ENCODE results near the gene IL2RA.

IL2RA gene

GRCh38 chr10:5991708-5992107 is 70.5 kb downstream of the IL2RA start:
- Histone ChIP-seq H2BK12ac (ENCODE audit: low read length) (no peak overlapping the region), H3K27me3 (ENCODE audit: insufficient read depth, low read length) (no peaks in the 10 kb centered on the region), H2AK5ac (ENCODE audit: low read length) (no peak overlapping the region), H3K18ac (ENCODE audit: low read length) (no peak overlapping the region), H2AFZ (ENCODE audit: insufficient read depth, low read length, poor library complexity) (no peak overlapping the region), H3K79me2 (ENCODE audit: control insufficient read depth, insufficient read depth, low read length, poor library complexity) (no peaks in the 10 kb centered on the region), H3K14ac (ENCODE audit: low read length) (no peak overlapping the region), H4K8ac (ENCODE audit: low read depth, low read length) (no peak overlapping the region), H2BK120ac (ENCODE audit: insufficient read depth, low read length, poor library complexity) (no peak overlapping the region), H3K4ac (ENCODE audit: low read depth, low read length) (no peak overlapping the region), H3K4me2 (ENCODE audit: low read length) (no peak overlapping the region), H2BK5ac (ENCODE audit: low read depth, low read length, poor library complexity) (no peak overlapping the region), H3K23ac (ENCODE audit: low read length) (no peak overlapping the region), H4K91ac (ENCODE audit: low read depth, low read length) (no peak overlapping the region), H3K4me3 (ENCODE audit: low read depth, low read length) (no peak overlapping the region), H4K12ac (ENCODE audit: low read depth, low read length) (no peak overlapping the region), H3K4me1 (ENCODE audit: control insufficient read depth in 1 of 2, insufficient read depth in 2 of 2, low read length in 2 of 2) (no peaks in the 10 kb centered on the region), H3K9ac (ENCODE audit: low read length) (no peak overlapping the region), H3K27ac (ENCODE audit: low read depth, low read length) (no peak overlapping the region), H3K9me3 (ENCODE audit: insufficient read depth, low read depth, low read length) (peaks cover 1% of the 10 kb centered on the region), H3K36me3 (ENCODE audit: control insufficient read depth in 1 of 2, insufficient read depth in 2 of 2, low read length in 2 of 2) (no peaks in the 10 kb centered on the region), H3K79me1 (ENCODE audit: low read length) (no peaks in the 10 kb centered on the region)
- DNase-seq, result no peak

- no peaks in the 10 kb centered on the region for H3K4me1 ChIP-seq (ENCODE audit: control insufficient read depth in 1 of 2, insufficient read depth in 2 of 2, low read length in 2 of 2)
- H3K79me1 ChIP-seq (ENCODE audit: low read length), result no peaks in the 10 kb centered on the region
- no peak overlapping the region for H3K23ac ChIP-seq (ENCODE audit: low read length)
- H4K12ac ChIP-seq (ENCODE audit: low read depth, low read length), result no peak overlapping the region
- no peaks in the 10 kb centered on the region for H3K79me2 ChIP-seq (ENCODE audit: control insufficient read depth, insufficient read depth, low read length, poor library complexity)
- H3K27me3 ChIP-seq (ENCODE audit: insufficient read depth, low read length), result no peaks in the 10 kb centered on the region
- no peak overlapping the region for H2BK120ac ChIP-seq (ENCODE audit: insufficient read depth, low read length, poor library complexity)
- H3K4me3 ChIP-seq (ENCODE audit: low read depth, low read length), result no peak overlapping the region
- no peak overlapping the region for H3K18ac ChIP-seq (ENCODE audit: low read length)
- no peak overlapping the region for H3K9ac ChIP-seq (ENCODE audit: low read length)
- H3K4ac ChIP-seq (ENCODE audit: low read depth, low read length), result no peak overlapping the region
- H4K8ac ChIP-seq (ENCODE audit: low read depth, low read length), result no peak overlapping the region
- H2BK12ac ChIP-seq (ENCODE audit: low read length), result no peak overlapping the region
- H3K14ac ChIP-seq (ENCODE audit: low read length), result no peak overlapping the region
- no peak overlapping the region for H4K91ac ChIP-seq (ENCODE audit: low read depth, low read length)
- H3K36me3 ChIP-seq (ENCODE audit: control insufficient read depth in 1 of 2, insufficient read depth in 2 of 2, low read length in 2 of 2), result no peaks in the 10 kb centered on the region
- no peak overlapping the region for H2AFZ ChIP-seq (ENCODE audit: insufficient read depth, low read length, poor library complexity)
- H2BK5ac ChIP-seq (ENCODE audit: low read depth, low read length, poor library complexity), result no peak overlapping the region
- no CpG with 5 or more reads among the region's 2 CpGs for WGBS (ENCODE audit: extremely low coverage, insufficient coverage, insufficient read length)
- no peak overlapping the region for H3K27ac ChIP-seq (ENCODE audit: low read depth, low read length)
- no peak overlapping the region for H3K4me2 ChIP-seq (ENCODE audit: low read length)
- H2AK5ac ChIP-seq (ENCODE audit: low read length), result no peak overlapping the region
- DNase-seq, result no peak
- peaks cover 1% of the 10 kb centered on the region for H3K9me3 ChIP-seq (ENCODE audit: insufficient read depth, low read depth, low read length)
These were observed 72.4 kb downstream of the IL2RA start for GRCh38 chr10:5989756-5990155.

DNA sequence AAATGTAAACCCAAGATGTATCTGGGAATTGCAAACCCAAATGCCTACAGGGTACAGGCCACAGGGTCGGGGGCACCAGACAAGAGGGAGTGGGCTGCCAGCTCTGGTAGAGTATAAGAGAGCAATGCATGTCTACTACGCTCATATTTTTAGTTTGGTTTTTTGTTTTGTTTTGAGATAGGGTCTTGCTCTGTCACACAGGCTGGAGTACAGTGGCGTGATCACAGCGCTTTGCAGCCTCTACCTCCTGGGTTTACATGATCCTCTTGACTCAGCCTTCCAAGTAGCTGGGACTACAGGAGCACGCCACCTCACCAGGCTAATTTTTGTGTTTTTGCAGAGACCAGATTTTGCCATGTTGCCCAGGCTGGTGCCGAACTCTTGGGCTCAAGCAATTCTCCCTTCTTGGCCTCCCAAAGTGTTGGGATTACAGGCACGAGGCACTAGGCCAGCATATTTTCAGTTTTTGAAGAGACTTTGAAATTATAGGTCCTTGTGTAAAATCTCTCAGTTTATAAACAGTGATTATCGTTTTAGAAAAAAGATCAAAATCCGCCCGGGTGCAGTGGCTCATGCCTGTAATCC is 73.7 kb downstream of the IL2RA start:
- Histone ChIP-seq H3K27me3 (ENCODE audit: insufficient read depth, low read length) (no peaks in the 10 kb centered on the region), H3K4me3 (ENCODE audit: low read depth, low read length) (no peak overlapping the region), H2BK5ac (ENCODE audit: low read depth, low read length, poor library complexity) (no peak overlapping the region), H3K27ac (ENCODE audit: low read depth, low read length) (no peak overlapping the region), H3K18ac (ENCODE audit: low read length) (no peak overlapping the region), H3K14ac (ENCODE audit: low read length) (no peak overlapping the region), H3K23ac (ENCODE audit: low read length) (no peak overlapping the region), H3K9ac (ENCODE audit: low read length) (no peak overlapping the region), H4K8ac (ENCODE audit: low read depth, low read length) (no peak overlapping the region), H3K79me2 (ENCODE audit: control insufficient read depth, insufficient read depth, low read length, poor library complexity) (no peaks in the 10 kb centered on the region), H3K4ac (ENCODE audit: low read depth, low read length) (no peak overlapping the region), H3K79me1 (ENCODE audit: low read length) (no peaks in the 10 kb centered on the region), H3K4me2 (ENCODE audit: low read length) (no peak overlapping the region), H3K4me1 (ENCODE audit: control insufficient read depth in 1 of 2, insufficient read depth in 2 of 2, low read length in 2 of 2) (no peaks in the 10 kb centered on the region), H4K91ac (ENCODE audit: low read depth, low read length) (no peak overlapping the region), H2AK5ac (ENCODE audit: low read length) (no peak overlapping the region), H2BK120ac (ENCODE audit: insufficient read depth, low read length, poor library complexity) (no peak overlapping the region), H3K9me3 (ENCODE audit: insufficient read depth, low read depth, low read length) (peaks cover 1% of the 10 kb centered on the region), H2AFZ (ENCODE audit: insufficient read depth, low read length, poor library complexity) (no peak overlapping the region), H4K12ac (ENCODE audit: low read depth, low read length) (no peak overlapping the region), H3K36me3 (ENCODE audit: control insufficient read depth in 1 of 2, insufficient read depth in 2 of 2, low read length in 2 of 2) (no peaks in the 10 kb centered on the region), H2BK12ac (ENCODE audit: low read length) (no peak overlapping the region)
- DNase-seq, result no peak
- no CpG with 5 or more reads among the region's 10 CpGs for WGBS (ENCODE audit: extremely low coverage, insufficient coverage, insufficient read length)

DNA sequence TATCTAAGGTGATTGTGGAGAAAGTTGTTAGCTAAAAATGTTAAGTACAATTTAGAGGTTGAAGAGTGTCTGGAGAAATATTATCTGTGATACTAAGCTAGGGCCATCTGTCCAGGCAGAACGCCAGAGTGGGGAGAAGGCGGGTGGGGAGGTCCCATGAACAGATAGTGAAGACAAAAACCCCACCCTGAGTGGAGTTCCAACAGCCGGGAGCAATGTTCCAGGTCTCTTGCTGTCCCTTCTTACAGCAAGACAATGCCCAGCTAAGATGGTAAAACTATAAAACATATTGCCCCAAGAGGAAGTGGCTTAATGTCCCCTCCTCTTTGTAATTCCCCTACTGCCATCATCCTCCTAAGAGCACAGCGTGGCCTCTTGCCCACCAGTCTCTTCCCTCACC is 74.4 kb downstream of the IL2RA start:
- Histone ChIP-seq H2BK12ac (ENCODE audit: low read length) (no peak overlapping the region), H3K27ac (ENCODE audit: low read depth, low read length) (no peak overlapping the region), H3K23ac (ENCODE audit: low read length) (no peak overlapping the region), H3K4ac (ENCODE audit: low read depth, low read length) (no peak overlapping the region), H2BK5ac (ENCODE audit: low read depth, low read length, poor library complexity) (no peak overlapping the region), H3K36me3 (ENCODE audit: control insufficient read depth in 1 of 2, insufficient read depth in 2 of 2, low read length in 2 of 2) (no peaks in the 10 kb centered on the region), H3K4me1 (ENCODE audit: control insufficient read depth in 1 of 2, insufficient read depth in 2 of 2, low read length in 2 of 2) (no peaks in the 10 kb centered on the region), H3K79me2 (ENCODE audit: control insufficient read depth, insufficient read depth, low read length, poor library complexity) (no peaks in the 10 kb centered on the region), H4K91ac (ENCODE audit: low read depth, low read length) (no peak overlapping the region), H3K79me1 (ENCODE audit: low read length) (no peaks in the 10 kb centered on the region), H3K27me3 (ENCODE audit: insufficient read depth, low read length) (no peaks in the 10 kb centered on the region), H3K9ac (ENCODE audit: low read length) (no peak overlapping the region), H3K9me3 (ENCODE audit: insufficient read depth, low read depth, low read length) (peaks cover 1% of the 10 kb centered on the region), H3K14ac (ENCODE audit: low read length) (no peak overlapping the region), H3K4me2 (ENCODE audit: low read length) (no peak overlapping the region), H4K8ac (ENCODE audit: low read depth, low read length) (no peak overlapping the region), H3K18ac (ENCODE audit: low read length) (no peak overlapping the region), H2BK120ac (ENCODE audit: insufficient read depth, low read length, poor library complexity) (no peak overlapping the region), H3K4me3 (ENCODE audit: low read depth, low read length) (no peak overlapping the region), H4K12ac (ENCODE audit: low read depth, low read length) (no peak overlapping the region), H2AK5ac (ENCODE audit: low read length) (no peak overlapping the region), H2AFZ (ENCODE audit: insufficient read depth, low read length, poor library complexity) (no peak overlapping the region)
- DNase-seq, result no peak
- no CpG with 5 or more reads among the region's 4 CpGs for WGBS (ENCODE audit: extremely low coverage, insufficient coverage, insufficient read length)
